Endothelial cell of hepatic sinusoid (primary cell): ENCODE results near the gene SLC41A2.

Experiments
- in situ Hi-C: cut with HindIII; loops from 2 replicates; pipeline ENCODE4 v1.10.0; 2017; ENCODE audit warnings: low sequenced_read_pairs

Gene SLC41A2

DNA sequence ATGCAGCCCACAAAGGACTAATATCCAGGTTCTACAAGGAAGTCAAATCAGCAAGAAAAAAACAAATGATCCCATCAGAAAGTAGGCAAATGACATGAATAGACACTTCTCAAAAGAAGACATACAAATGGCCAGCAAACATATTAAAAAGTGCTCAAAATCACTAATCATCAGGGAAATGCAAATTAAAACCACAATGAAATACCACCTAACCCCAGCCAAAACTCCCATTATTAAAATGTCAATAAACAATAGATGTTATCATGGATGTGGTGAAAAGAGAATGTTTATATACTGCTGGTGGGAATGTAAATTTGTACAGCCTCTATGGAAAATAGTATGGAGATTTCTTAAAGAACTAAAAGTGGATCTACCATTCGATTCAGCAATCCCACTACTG is 25.0 kb downstream of the SLC41A2 start:
- in situ Hi-C loops: no loop called here

DNA sequence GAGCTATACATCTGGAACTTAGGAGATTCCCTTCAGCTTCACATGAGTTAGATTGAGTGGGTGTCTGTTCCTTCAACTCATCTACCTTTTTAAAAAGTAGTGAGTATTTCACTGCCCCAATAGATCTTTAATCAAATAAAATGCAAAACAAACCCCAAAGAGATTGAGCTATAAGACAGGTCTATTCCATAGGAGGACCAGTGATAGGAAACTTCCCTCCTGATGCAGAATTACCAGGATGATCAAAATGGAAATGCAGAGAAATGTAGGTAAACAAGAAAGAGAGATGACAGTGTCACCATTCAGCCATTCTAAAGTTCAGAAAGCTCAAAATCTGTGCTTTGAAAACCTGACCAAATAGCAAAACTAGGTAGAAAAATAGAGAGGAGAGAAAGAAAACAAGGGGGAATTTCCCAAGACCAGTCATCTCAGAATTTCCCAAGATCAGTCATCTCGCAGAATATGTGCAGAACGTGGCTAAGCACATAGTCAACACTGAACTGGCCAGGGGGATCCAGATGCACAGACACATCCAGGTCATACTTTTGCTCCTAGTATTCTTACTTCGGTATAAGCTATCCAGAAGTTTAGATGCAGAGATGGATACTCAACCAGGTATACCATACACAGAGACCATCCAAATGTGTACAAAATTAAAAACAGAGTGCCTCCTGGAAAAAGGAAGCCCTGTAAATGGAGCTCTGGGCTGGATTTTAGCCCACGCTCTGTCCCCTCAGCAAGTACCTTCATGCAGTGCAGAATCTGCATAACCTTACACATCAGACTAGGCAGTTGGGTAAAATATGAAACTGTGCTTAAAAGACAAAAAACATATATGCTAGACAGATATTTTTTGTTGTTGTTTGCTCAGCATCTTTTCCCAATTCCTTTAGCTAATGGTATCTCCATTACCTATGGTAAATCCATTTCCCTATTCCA is 27.4 kb downstream of the SLC41A2 start:
- in situ Hi-C loops: no loop called here

DNA sequence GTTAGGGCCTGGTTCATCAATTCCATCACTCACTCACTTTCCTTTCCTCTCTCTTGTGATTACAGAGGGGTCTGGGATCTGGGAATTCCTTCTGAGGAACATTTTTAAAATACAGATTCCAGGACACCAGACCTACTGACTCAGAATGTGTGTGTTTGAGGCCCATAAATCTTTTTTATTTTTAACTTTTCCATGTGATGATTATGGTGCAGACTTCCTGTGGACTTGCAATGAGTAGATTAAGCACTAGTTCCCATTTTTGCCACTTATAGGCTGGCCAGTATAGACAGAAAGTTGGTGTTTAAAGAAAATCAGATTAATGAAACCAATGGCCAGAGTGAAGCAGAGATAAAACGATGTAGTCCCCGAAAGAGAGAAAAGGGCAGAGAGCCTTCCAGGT is 28.1 kb downstream of the SLC41A2 start:
- in situ Hi-C loops: no loop called here

DNA sequence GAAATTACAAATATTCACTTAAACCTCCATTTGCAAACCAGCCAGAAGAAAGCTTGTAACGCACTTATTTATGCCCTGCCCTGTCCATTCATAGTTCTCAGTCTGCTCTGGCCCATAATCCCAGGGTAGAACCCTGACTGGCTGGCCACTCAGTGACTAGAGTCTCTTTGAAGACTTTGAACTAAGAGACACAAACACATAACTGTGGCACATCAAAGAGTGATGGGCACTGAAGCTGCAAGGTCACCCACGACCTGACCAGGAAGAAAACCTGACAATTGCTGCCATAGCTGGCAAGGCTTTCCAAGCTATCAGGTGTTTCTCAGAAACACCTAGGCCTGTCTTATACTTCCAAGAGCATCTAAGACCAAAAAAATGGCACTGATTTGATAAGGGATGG is 28.7 kb downstream of the SLC41A2 start:
- in situ Hi-C loops: no loop called here

DNA sequence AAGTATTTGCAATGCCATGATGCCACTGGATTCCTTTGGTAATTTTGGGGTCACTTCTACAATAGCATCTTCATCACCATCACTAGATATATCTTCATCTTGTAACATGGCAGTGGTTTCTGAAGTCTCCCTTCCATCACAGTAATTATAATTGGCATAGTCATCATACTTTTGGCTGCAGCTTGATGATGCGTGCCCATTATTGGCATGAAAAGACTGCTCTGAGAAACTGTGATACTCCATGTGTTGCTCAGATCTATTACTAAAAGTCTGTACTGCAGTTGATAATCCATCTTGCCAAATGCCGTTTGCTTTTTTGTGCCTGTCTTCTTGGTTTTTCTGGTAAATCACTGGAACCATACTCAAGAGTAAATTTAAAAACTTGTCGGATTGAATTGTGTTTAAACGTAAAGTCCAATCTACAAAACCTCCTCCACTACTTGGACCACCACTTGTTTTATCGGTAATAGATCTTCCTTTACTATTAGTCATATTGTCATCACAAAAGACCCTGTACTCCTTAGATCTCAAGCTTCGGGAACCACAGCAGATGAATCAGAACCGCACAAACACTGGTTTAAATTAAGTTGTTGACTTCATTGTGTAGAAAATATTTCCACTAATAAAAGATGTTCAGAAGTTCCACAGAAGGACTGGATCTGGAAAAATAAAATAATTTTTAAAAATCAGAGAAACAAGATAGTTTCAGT is 29.9 kb downstream of the SLC41A2 start:
- in situ Hi-C loops: no loop called here

DNA sequence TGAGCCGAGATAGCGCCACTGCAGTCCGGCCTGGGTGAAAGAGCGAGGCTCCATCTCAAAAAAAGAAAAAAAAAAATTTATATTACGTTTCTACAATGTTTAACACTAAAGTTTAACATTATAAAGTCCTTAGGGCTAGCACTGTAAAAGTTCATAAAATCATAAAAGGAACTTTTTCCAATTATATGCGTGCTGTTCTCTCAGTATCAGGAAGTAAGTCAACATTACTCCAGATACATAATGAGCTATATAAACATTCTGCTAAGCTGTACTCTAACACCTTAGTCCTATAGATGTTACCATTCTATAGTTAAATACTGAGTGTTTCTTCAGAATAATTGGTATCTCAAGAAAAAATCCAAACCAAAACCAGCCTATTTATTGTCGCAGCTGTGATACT is 32.6 kb downstream of the SLC41A2 start:
- in situ Hi-C loops: no loop called here

DNA sequence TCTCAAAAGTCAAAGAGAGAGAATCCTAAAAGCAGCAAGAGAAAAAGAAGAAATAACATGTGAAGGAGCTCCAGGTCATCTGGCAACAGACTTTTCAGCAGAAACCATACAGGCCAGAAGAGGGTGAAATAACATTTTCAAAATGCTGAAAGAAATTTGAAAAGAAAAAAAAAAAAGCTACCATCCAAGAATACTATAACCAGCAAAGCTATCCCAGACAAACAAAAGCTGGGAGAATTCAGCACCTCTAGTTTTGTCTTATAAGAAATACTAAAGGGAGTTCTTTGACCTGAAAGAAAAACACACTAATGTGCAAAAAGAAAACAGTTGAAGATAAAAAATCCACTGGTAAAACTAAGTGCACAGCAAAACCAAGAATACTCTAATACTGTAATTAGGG is 36.8 kb downstream of the SLC41A2 start:
- in situ Hi-C loops: loop anchor here (5.0 kb wide), 2 partner anchors 36 to 81 kb away; partner anchors contain the start of gene SLC41A2

DNA sequence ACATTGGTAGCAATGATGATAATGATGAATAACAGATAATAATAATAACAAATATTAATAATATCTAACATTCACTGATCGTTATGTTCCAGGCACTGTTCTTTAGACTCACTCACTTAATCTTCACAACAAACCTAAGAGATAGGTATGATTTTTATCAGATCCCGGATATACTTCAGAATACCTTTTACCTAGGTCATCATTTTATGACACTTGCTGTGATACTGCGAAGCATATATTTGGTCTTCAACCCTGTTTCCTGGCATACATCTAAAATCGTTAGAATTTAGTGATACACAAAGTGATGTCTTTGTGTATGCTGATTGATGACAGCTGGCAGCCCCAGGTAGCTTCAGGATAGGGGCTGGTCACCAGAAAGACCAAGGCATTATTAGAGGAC is 46.1 kb downstream of the SLC41A2 start:
- in situ Hi-C loops: no loop called here

DNA sequence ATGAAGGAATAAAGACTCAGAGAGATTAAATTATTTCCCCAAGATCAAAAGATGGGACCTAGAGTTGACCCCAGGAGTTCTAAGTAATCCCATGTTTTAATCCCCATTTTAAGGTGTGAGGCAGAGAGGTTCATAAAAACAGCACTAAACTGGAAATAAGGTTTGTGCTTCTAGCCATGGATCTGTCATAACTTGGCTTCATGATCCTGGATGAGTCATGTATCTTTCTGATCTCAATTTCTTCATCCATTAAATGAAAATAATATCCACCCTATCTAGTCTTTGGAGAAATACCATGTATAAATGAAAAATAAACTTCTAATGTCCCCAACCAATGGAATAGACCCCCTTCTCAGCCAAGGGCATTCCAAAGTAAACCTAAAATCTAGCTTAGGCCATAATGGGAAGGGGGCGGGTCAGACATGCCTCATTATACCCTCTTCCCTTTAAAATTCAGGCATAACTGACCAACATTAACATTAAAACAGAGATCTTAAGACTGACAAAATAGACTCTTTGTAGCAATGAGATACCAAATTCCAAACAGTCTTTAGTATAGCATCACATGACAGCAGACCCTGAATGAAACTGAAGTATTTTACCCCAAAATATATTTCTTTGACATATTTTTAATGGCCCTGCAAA is 47.8 kb downstream of the SLC41A2 start:
- in situ Hi-C loops: no loop called here

DNA sequence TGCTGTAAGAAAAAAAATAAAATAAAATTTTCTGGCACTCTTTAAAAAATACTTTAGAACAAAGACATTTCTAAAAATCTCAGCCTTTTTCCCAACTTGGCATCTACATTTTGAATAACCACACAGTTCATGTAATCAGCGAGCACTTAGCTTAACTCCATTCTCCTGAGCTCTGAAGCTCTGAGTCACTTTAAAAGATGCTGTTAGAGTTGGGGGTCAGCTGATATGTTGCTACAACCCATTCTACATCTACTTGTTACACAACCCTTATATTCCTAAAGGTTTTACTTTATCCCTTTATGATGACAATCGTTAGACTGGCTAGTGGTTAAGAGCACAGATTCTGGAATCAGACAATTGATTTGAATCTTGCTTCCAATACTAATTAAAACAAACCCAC is 48.3 kb downstream of the SLC41A2 start:
- in situ Hi-C loops: no loop called here
